Panc1 (cell line): ENCODE data around the gene CTNND2. TPM values are rescaled to one million over a fixed set of nuclear protein-coding genes. Genes with fewer than 3 reads are reported as not detected.

Experiments
- ATAC-seq: fragments of 200-7000 bp; cut with Tn5 transposase; 2 replicates; pipeline ENCODE4 v1.9.1; 2020; ENCODE audit warnings: mild to moderate bottlenecking, moderate library complexity
- BruUV-seq: library from RNA; stranded (reverse); fragments of 400-500 nt; replicated peaks from 2 replicates; lab custom pipeline; 2021; lab: Mats Ljungman, UMichigan
- CTCF ChIA-PET: fragments of 300-600 bp; sonication (Branson Sonifier 250); formaldehyde crosslinking; loops from one replicate; lab custom pipeline; 2022; ENCODE audit warnings: antibody characterized with exemption; lab: Charles Lee
- POLR2A ChIA-PET: fragments of 300-600 bp; sonication (Branson Sonifier 250); formaldehyde crosslinking; loops from one replicate; lab custom pipeline; 2022; ENCODE audit warnings: antibody characterized with exemption; lab: Charles Lee
- DNase-seq: peaks from one replicate; pipeline ENCODE4 v3.0.0-alpha.2; 2010; ENCODE audit warnings: low read depth, low spot score
- H3K27ac ChIP-seq: 2 replicates; pipeline ENCODE4 v1.5.1; 2011; ENCODE audit warnings: mild to moderate bottlenecking, low read length, inconsistent platforms
- H3K27me3 ChIP-seq: fragments of 200-500 bp; sonication (Bioruptor generic); 2 replicates; pipeline ENCODE4 v1.6.0; 2014; ENCODE audit warnings: low read length, inconsistent platforms; ENCODE audit not compliant: control insufficient read depth, insufficient read depth
- H3K36me3 ChIP-seq: fragments of 200-500 bp; sonication (Bioruptor generic); 2 replicates; pipeline ENCODE4 v1.5.1; 2014; ENCODE audit warnings: inconsistent platforms, mild to moderate bottlenecking, low read length, moderate library complexity; ENCODE audit not compliant: control insufficient read depth, insufficient read depth
- H3K4me1 ChIP-seq: 2 replicates; pipeline ENCODE4 v1.5.1; 2011; ENCODE audit warnings: inconsistent platforms, mild to moderate bottlenecking, low read length, moderate library complexity; ENCODE audit not compliant: control insufficient read depth, insufficient read depth
- H3K4me3 ChIP-seq, 2 experiments: 2 replicates each; pipeline ENCODE4 v1.5.1; 2011 to 2012; ENCODE audit warnings: low read depth in 2 of 2, low read length in 2 of 2, mild to moderate bottlenecking in 2 of 2, inconsistent platforms in 1 of 2, moderate library complexity in 1 of 2
- H3K9me3 ChIP-seq: fragments of 200-500 bp; sonication (Bioruptor generic); 2 replicates; pipeline ENCODE4 v1.5.1; 2014; ENCODE audit warnings: low read depth, mild to moderate bottlenecking, inconsistent platforms, low read length, moderate library complexity; ENCODE audit not compliant: control insufficient read depth, insufficient read depth
- POLR2AphosphoS5 ChIP-seq: IDR thresholded peaks from 2 replicates; pipeline ENCODE4 v1.6.1; 2012; ENCODE audit warnings: mild to moderate bottlenecking, low read depth, low read length, moderate library complexity
- SIN3A ChIP-seq: IDR thresholded peaks from 2 replicates; pipeline ENCODE4 v1.6.1; 2012; ENCODE audit warnings: low read depth, mild to moderate bottlenecking, low read length, moderate library complexity, borderline replicate concordance; ENCODE audit not compliant: insufficient read depth
- TCF7L2 ChIP-seq: IDR thresholded peaks from 2 replicates; pipeline ENCODE4 v1.6.1; 2011; ENCODE audit warnings: mild to moderate bottlenecking, low read depth, low read length, inconsistent platforms
- in situ Hi-C: cut with HindIII; loops from 2 replicates; pipeline ENCODE4 v1.10.0; 2016; ENCODE audit warnings: low sequenced_read_pairs, low pct_unique_long_range_greater_than_20kb
- intact Hi-C: fragments of 100-400 bp; cut with micrococcal nuclease; formaldehyde crosslinking; loops from one replicate; pipeline ENCODE4 v1.10.0; 2022; ENCODE audit not compliant: unreplicated experiment
- total RNA-seq: library from RNA; stranded (reverse); gene quantifications from one replicate; pipeline ENCODE4 v1.2.1, GENCODE V29; 2021; ENCODE audit not compliant: unreplicated experiment
- TF ChIP-seq, protein P1 (sequence below): fragments of 450-650 bp; IDR thresholded peaks from 2 replicates; pipeline ENCODE4 v1.5.1; 2017; ENCODE audit warnings: mild to moderate bottlenecking
- TF ChIP-seq, protein P2 (sequence below), 2 experiments: IDR thresholded peaks; 2 replicates each; pipeline ENCODE4 v1.6.1; 2011 to 2012; ENCODE audit warnings: low read depth in 2 of 2, control low read depth in 1 of 2, low read length in 1 of 2, mild to moderate bottlenecking in 1 of 2, moderate library complexity in 1 of 2; ENCODE audit not compliant: insufficient read depth in 1 of 2

Gene CTNND2
- total RNA-seq, 1 experiment from 2014 or later = 1.0 TPM

DNA sequence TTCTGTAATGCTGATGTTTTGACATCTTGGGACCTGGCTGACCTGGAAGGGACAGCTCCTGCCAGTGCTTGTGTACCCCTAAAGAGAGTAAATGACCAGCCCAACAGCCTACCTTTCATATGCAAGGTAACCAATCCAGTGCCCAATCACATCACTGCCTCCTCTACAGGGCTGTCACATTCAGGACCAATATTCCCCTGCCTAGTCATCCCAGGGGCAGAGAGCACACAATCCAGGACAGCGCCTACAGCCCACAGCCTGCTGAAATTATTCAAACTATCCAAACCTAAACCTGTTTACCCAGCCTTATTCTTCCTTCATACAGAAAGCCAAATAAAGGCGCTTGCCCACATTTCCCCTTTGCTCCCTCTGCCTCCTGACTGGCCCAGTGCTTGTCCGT lies 284.1 kb downstream of the CTNND2 start:
- intact Hi-C loops (no loop called here), in situ Hi-C loops (no loop called here)
- BruUV-seq = no TSS peak
- no peaks in the 10 kb centered on the region for H3K4me1 ChIP-seq
- no peaks in the 10 kb centered on the region for H3K9me3 ChIP-seq
- H3K4me3 ChIP-seq = no peak overlapping the region
- H3K27ac ChIP-seq = no peak overlapping the region
- DNase-seq (no peak), ATAC-seq (no peak)
- TF ChIP-seq TCF7L2 = no peak
- TF ChIP-seq POLR2AphosphoS5 = no peak
- no peak for TF ChIP-seq SIN3A
- TF ChIP-seq, protein P1, sequence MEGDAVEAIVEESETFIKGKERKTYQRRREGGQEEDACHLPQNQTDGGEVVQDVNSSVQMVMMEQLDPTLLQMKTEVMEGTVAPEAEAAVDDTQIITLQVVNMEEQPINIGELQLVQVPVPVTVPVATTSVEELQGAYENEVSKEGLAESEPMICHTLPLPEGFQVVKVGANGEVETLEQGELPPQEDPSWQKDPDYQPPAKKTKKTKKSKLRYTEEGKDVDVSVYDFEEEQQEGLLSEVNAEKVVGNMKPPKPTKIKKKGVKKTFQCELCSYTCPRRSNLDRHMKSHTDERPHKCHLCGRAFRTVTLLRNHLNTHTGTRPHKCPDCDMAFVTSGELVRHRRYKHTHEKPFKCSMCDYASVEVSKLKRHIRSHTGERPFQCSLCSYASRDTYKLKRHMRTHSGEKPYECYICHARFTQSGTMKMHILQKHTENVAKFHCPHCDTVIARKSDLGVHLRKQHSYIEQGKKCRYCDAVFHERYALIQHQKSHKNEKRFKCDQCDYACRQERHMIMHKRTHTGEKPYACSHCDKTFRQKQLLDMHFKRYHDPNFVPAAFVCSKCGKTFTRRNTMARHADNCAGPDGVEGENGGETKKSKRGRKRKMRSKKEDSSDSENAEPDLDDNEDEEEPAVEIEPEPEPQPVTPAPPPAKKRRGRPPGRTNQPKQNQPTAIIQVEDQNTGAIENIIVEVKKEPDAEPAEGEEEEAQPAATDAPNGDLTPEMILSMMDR = no peak
- TF ChIP-seq, protein P2, sequence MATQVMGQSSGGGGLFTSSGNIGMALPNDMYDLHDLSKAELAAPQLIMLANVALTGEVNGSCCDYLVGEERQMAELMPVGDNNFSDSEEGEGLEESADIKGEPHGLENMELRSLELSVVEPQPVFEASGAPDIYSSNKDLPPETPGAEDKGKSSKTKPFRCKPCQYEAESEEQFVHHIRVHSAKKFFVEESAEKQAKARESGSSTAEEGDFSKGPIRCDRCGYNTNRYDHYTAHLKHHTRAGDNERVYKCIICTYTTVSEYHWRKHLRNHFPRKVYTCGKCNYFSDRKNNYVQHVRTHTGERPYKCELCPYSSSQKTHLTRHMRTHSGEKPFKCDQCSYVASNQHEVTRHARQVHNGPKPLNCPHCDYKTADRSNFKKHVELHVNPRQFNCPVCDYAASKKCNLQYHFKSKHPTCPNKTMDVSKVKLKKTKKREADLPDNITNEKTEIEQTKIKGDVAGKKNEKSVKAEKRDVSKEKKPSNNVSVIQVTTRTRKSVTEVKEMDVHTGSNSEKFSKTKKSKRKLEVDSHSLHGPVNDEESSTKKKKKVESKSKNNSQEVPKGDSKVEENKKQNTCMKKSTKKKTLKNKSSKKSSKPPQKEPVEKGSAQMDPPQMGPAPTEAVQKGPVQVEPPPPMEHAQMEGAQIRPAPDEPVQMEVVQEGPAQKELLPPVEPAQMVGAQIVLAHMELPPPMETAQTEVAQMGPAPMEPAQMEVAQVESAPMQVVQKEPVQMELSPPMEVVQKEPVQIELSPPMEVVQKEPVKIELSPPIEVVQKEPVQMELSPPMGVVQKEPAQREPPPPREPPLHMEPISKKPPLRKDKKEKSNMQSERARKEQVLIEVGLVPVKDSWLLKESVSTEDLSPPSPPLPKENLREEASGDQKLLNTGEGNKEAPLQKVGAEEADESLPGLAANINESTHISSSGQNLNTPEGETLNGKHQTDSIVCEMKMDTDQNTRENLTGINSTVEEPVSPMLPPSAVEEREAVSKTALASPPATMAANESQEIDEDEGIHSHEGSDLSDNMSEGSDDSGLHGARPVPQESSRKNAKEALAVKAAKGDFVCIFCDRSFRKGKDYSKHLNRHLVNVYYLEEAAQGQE (IDR thresholded peaks at IDR 0.05; ENCODE audit: insufficient read depth in 1 of 2, low read depth in 2 of 2, low read length in 1 of 2) = no peak
- no peaks in the 10 kb centered on the region for H3K36me3 ChIP-seq
- H3K27me3 ChIP-seq = no peaks in the 10 kb centered on the region
- ChIA-PET CTCF (no interaction called here), POLR2A (no interaction called here)

DNA sequence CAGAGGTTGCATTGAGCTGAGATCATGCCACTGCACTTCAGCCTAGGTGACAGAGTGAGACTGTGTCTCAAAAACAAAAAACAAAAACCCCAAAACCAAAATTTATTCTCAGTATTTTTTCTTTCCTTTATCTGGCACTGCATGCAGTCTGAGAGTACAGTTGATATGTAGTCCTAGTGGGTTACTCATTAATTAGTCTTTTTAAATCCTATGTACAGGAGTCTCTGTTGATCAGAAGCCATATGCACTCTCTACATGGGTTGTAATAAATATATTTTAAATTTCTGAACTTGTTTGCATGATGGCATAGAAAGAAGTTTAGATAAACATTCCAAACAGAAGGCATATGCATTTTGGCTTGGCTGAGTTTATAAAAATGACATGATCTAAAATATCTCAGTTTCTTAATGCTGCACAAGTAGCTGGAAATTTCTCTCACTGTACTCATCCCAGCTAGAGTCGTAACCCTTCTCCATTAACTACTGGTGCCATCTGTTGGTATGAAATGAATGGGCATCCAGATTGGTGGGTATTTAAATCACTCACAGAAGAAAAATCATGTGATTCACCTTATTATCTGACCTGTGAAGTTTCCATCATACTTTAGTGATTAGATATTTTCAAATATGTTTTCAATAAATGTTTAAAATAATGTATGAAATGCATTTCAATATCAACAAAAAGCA lies 284.8 kb downstream of the CTNND2 start:
- Histone ChIP-seq H3K36me3 (no peaks in the 10 kb centered on the region), H3K27me3 (no peaks in the 10 kb centered on the region), H3K9me3 (no peaks in the 10 kb centered on the region), H3K27ac (no peak overlapping the region), H3K4me3 (no peak overlapping the region), H3K4me1 (no peaks in the 10 kb centered on the region)
- ChIA-PET CTCF (no interaction called here), POLR2A (no interaction called here)
- ATAC-seq (no peak), DNase-seq (no peak)
- TF ChIP-seq, protein P1 = peak; percentile 12; the same call in 1 of the 2 replicates
- TF ChIP-seq SIN3A = no peak
- in situ Hi-C loops = no loop called here
- no TSS peak for BruUV-seq
- intact Hi-C loops = no loop called here
